GM19468 (cell line): Measurements from ENCODE around the gene PRKACB.

Experiments
- ATAC-seq: cut with Tn5 transposase; IDR thresholded peaks from one replicate; pipeline ENCODE4 v1.9.1; 2021; ENCODE audit warnings: mild to moderate bottlenecking, moderate library complexity, moderate number of reproducible peaks; ENCODE audit not compliant: unreplicated experiment; ENCODE audit errors: extremely low read depth

Gene PRKACB

DNA sequence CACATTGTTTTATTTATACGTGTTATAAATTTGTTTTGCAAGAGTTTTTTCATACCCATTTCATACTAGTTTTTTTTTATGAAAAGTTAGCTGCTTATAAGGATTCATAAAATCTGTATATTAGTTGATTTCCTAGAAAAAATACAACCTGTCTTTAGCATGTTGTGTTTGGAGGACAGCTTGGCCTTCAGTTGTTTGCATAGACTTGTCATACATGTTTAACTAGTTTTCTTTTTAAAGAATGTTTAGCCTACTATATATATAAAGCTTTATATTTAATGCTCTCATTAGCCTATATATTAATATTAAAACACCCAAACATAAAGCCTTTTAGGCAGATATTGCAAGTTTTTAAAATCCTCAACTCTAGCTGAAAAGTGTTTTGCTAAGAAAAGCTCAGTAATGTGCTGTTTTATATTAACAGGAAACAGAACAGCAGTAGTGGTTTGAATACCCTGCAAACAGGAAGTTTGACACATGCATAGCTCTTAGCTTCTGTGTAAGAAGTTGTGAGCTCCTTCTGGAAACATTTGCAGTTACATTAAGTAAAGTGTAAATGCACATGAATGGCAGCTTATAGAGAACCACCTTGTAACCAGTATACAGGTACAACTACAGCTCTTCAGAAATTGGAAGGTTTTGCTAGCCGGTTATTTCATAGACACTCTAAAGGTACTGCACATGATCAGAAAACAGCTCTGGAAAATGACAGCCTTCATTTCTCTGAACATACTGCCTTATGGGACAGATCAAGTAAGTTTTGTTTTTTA is at the start of gene PRKACB:
Gene PRKACB (plus strand): TSS at position 476 of the 770 bp plus-strand sequence. CDS start 91 bp downstream, at position 567.
- peak; percentile 71 for ATAC-seq

DNA sequence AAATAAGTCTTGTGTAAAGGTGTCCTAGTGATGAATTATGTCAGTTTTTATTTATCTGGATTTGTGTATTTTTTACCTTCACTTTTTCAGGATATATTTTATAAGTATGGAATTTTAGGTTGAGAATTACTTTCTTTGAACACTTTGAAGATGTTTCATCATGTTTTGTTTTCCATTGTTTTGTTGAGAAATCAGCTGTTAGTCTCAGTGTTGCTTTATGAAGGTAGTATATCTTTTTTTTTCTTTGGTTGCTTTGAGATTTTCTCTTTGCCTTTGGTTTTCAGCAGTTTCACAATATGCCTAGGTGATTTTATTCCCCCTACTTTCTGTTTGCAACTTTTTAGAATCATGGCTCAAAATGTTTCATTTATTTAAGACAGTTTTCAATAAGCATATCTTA is 48.8 kb upstream of the PRKACB start:
- no peak for ATAC-seq

DNA sequence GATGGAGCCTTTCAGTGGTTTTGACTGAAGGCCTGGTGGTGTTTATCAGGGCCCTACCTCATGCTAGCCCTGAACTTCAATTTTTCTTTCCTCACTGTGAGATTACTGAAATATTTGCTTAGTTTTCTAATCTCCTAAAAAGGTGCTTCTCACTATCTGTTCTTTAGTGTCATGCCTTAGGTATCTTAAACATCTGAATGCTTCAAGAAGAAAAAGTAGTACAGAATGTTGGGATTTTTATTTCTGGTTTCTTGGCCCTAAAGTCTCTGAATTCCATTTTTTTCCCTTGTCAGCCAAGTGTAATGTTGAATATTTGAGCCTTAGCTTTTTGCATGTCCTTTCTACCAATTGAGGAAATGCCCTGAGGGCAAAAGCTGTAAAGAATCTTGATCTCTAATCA is 47.9 kb upstream of the PRKACB start:
- no peak for ATAC-seq

DNA sequence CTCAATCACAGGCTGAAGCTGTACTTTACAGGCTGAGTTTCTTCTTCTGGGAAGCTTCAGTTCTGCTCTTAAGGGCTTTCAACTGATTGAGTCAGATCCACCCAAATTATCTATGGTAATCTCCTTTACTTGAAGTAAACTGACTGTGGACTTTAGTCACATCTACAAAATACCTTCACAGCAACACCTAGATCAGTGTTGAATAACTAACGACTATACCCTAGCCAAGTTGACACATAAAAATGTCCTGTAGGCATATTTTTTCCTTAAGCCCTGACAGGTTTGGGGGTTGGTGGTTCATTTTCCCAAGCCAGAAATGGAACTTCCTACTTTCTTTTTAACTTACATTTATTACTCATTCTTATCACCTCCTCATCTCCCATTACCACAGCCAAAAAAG is 42.9 kb upstream of the PRKACB start:
- ATAC-seq, result no peak

DNA sequence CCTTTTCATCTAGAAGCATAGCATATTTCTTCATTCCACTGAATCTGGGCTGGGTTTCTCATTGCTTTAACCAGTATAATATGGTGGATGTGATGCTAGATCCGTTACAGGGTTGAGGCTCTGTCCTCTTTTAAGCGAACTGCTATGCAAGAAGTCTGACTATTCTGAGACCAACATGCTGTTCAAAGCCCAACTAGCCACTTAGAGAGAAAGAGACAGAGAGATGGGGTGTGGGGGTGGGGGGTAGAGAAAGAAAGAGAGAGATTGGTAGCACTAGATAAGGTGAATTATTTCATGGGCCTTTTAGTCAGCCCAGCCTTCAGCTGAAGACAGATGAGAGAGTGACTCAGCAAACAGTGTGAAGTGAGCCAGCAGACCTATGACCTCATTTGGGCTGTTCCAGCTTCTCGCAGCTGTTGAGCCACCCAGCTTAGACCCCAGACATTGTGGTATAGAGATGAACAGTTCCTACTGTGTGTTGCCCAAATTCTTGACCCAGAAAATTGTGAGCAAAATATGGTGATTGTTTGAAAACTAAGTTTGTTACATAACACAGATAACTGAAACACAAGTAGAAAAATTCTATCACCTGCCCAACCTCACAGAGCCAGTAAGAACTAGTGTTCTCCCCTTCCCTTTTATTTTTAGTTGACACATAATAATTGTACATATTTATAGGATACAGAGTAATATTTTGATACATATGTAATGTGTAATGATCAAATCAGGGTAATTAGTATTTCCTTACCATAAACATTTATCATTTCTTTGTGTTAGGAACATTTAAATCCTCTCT is 40.7 kb upstream of the PRKACB start:
- no peak for ATAC-seq

DNA sequence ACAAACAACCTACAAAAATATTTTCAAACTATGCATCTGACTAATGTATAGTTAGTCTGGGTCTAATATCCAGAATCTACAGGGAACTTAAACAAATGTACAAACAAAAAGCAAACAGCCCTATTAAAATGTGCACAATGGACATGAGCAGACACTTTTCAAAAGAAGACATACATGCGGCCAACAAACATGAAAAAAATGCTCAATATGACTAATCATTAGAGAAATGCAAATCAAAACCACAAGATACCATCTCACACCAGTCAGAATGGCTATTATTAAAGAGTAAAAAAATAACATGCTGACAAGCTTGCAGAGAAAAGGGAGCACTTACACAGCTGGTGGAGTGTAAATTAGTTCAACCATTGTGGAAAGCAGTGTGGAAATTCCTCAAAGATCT is 36.5 kb upstream of the PRKACB start:
- peak; percentile 55 for ATAC-seq

DNA sequence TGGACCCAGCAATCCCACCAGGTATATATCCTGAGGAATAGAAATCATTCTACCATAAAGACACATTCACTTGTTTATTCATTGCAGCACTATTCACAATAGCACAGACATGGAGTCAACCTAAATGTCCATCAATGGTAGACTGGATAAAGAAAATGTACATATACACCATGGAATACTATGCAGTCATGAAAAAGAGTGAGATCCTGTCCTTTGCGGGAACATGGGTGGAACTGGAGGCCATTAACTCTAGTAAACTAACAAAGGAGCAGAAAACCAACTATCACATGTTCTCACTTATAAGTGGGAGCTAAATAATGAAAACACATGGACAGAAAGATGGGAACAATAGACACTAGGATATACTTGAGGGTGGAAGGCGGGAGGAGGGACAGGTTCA is 36.1 kb upstream of the PRKACB start:
- no peak for ATAC-seq

DNA sequence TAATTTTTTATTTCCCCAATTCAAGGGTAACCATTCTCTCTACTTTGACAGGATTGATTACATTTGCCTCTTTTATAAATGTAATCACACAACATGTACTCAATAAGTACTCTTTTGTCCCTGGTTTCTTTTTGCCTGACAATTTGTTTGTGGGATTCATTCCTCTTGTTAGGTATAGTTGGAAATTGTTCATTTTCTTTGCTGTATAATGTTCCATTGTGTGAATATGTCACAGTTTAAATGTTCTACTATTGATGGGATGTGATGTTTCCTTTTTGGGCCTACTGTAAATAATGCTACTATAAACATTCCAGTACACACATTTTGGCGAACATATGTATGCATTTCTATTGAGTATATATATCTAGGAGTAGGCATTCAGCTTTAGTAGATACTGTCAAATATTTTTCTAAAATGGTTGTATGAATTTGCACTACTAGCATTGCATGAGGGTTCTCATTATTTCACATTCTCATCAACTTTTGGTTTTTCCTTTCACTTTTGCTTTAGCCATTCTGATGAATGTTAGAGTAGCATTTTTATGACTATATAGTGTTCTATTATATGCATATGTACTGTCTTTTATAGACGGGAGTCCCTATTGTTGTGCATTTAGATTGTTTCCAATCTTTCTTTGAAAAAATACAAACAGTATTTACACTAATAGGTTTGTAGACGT is 35.0 kb upstream of the PRKACB start:
- no peak for ATAC-seq

DNA sequence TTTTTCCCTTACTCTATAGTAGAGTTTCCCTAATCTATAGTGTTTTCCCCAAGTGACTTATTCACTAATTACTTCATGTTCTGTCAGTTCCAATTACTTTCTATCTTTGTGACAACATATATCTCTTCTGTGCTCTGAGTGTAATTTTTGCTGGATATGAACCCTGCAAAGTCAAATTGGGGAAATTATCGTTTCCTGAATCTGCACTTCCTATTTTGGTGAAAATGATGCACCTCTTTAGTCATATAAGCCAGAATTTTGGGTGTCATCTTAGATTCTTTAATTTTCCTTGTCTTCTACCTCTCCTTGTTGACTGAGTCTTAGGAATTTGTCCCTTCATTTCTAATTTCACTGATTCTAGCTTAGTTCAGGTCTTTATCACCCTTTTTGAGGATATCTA is 33.4 kb upstream of the PRKACB start:
- no peak for ATAC-seq

DNA sequence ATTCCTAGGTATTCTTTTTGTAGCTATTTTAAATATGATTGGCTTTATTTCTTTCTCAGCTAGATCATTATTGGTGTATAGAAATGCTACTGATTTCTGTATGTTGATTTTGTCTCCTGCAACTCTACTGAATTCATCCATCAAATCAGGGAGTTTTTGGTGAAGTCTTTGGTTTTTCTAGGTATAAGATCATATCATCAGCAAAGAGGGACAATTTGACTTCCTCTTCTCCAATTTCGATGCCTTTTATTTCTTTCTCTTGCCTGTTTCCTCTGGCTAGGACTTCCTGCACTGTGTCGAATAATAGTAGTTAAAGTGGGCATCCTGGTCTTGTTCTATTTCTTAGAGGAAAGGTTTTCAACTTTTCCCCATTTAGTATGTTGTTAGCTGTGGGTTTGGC is 27.5 kb upstream of the PRKACB start:
- ATAC-seq, result no peak

DNA sequence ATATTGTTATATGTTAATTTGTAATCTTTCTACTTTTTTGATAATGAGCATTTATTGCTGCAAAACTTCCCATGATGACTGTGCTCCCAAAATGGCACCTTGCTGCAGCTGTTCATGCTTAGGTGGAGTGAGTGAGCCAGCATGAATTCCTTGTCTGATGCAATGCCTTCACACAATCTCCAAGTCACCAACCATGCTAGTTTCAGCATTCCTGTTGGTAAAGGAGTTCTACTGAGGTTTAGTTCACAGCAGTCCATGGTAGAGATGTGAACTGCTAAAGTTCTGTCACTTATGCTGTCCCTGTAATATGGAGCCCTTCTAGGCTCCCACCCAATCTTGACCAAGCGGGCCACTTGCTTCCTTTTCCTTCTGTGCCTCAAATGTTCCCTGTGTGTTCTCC is 26.2 kb upstream of the PRKACB start:
- ATAC-seq, result no peak

DNA sequence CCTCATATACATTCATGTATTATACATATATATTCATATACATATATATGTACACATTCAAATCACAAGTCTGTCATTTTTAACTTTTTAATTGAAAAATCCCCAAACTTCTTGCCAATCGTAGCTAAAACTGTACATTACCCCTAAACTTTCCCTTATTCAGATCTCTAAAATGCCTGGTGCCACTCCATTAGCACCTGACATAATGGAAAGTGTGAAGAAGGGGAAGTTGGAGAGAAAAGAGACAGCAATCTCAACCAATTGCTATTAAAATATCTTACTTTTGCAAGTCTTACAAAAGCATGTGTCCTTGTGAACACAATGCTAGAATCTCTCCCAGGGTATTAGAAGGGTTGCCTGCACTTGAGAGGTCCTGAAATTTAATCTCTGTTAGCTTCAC is 22.7 kb upstream of the PRKACB start:
- ATAC-seq, result no peak

DNA sequence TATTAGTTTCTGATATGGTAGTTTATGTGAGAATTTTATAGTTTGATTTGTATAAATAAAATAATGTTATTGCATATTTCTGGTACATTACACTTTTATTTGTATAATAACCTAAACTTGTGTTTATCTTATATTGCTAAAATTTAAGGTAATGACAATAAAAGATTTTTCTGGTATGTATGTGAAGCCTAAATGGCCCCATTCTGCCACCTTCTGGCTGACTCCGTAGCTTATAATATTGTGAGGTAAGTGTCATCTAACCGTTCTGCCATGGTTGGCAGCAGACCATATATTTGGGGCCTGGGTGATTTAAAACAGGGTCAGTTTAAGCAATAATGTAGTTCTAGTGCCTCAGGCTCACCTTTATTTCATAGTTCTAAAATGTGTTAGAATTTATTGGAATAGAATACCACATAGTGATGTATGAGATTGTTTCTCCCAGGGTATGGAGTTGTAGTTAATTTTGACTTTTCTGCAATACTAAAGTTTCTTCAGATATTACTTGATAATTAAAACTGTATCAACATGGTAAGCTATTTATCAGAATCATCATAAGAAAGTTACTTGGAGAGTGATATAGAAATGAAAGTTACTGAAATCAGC is 21.2 kb upstream of the PRKACB start:
- ATAC-seq, result no peak

DNA sequence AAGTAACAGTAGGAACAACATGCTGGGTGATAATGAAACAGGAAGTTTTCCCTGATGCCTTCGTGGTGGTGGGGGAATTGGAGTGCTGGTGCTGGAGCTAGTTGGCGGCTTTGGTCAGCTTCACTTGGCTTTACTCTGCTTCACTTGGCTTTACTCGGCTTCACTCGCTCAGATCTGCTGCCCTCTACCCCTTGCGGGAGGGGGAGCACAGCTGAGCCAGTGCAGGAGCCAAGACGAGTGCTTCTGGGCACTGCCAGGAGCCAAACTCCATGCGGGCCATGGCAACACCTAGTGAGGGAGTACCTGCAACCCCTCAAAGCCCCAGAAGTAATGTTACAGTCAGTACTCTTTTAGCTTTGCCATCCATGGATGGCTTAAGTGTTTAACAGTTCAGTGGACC is 10.6 kb upstream of the PRKACB start:
- no peak for ATAC-seq

DNA sequence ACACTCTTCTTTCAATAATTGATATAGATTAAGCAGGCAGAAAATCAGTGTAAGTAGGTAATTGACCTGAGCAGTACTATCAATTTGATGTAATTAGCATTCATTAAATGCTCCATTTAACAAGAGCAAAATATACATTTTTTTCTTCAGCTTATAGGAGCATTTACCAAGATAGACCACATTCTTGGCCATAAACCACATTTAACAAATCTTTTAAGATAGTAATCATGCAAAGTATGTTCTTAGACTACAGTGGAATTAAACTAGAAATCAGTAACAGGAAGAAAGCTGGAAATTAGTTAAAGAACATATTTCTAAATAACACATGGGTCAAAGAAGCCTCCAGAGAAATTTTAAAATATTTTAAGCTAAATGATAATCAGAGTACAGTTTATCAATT is 8.7 kb upstream of the PRKACB start:
- ATAC-seq, result no peak

DNA sequence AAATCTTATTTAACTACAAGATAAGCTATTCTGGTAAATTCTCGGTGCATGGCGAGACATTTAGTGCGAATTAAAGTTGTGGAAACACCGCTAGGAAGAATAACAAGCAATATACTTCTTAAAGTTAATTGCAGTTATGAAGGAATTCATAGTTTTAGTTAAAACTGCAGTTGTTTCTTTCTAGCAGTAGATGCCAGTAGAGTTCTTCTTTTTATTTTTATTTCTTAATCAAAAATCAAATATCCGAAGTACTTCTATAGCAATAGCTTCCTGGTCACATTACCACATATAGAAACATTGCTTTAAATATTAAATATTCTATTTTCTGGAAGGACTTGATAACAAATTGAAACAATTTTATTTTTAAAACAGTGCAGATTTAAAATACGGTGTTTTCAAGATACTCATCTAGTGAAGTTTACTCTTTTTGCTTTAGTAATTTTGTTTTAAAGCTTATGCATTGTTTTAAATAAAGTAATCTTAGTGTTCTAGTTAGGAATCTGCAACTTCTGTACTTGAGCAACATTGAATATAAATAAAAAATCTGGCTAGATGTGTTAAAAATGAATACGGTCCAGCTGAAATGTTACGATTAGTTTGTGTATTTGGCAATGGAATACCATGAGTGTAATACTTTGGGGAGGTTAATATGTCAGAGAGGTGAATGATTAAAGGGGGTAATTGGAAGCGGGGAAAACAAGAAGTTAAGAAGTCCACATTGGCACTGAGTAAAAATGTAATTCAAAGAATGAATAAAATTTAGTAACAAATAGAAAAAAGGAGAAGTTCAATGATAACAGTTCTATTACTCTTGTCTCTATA is 2.7 kb upstream of the PRKACB start:
- ATAC-seq, result no peak

DNA sequence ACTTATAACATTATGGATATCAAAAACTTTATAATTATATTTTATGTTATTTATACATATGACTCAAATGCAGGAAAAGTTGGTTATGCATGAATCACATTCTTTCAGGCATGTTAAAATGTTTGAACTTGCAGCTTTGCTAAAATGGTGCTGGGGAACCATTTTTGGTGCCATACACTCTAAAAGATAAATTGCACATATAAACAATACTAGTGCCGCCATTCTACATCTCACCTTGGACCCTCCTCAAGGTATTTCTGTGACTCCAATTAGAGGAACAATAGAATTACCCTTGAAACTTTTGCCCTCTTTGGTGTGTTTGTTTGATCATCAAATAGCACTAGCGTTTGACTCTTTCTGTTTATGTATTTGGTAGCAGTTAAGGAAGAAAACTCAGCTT is 997 bp downstream of the PRKACB start:
- ATAC-seq, result no peak

DNA sequence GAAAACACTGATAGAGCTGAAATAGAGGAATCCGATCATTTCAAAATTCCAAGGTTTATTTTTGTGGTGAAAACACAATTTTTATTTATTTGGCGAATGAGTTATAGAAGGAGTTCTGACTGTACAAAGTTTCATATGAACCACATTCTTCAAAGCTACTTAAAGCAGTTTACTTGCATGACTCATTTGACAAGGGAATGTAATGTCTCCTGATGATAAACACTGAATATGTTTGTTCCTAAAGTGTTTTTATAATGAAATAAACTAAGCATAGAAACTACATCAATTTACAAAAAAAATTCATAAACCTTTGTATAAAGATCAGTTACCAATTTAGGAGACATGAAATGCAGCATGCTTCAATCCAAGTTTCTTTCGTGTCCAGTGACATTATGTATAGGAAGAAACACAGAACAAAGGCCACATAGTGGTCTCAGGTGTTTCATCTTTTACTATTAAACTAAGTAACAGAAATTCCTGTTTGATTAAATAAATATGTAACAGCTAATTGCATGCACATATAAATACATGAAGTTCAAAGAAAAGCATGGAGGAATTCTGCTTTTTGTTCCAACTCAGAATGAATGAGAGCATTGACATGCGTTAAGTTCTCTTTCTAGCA is 2.5 kb downstream of the PRKACB start:
- no peak for ATAC-seq

DNA sequence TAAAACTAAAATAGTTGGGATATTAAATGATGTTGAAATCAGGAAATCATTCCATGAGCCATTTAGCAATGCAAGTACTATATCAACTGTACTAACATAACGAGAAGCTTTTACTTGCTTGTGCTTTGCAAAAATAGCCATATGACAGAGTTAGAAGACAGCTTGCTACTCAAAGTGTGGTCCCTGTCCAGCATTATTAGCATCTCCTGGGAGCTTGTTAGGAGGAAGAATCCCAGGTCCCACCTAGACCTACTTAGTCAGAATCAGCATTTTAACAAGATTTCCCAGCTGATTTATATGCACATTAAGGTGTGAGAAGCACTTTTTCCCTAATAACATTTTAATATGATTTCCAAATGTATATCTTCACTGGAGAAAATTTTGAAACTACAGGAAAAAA is 4.7 kb downstream of the PRKACB start:
- ATAC-seq, result no peak
